ES-I3 (cell line): ENCODE data around the gene AGGF1.
"Not testable (repeated sequence)": the region's sequence is repeated elsewhere in the genome, so short reads cannot be mapped to it uniquely, and the experiment has no call there.

Experiments used
- H3K36me3 ChIP-seq: 2 replicates; pipeline ENCODE4 v1.6.1; 2013; ENCODE audit warnings: mild to moderate bottlenecking, low read length, control low read depth, moderate library complexity; ENCODE audit not compliant: insufficient read depth
- H3K4me1 ChIP-seq: 2 replicates; pipeline ENCODE4 v1.6.1; 2013; ENCODE audit warnings: mild to moderate bottlenecking, control low read depth, low read length; ENCODE audit not compliant: insufficient read depth
- H3K9ac ChIP-seq: 2 replicates; pipeline ENCODE4 v1.6.1; 2013; ENCODE audit warnings: low read depth, mild to moderate bottlenecking, low read length, moderate library complexity
- H3K9me3 ChIP-seq: 2 replicates; pipeline ENCODE4 v1.6.1; 2013; ENCODE audit warnings: mild to moderate bottlenecking, low read length, moderate library complexity; ENCODE audit not compliant: control insufficient read depth, insufficient read depth

Gene AGGF1

GRCh38 chr5:77086689-77087483 lies 56.7 kb downstream of the AGGF1 start, which contains the start of gene ZBED3:
ZBED3 (minus strand) TSS chr5:77087285; CDS start chr5:77077878, 9,407 bp downstream.
- H3K9me3 ChIP-seq: peaks cover 2% of the 10 kb centered on the region; the same call in 1 of the 2 replicates
- peaks cover 5% of the 10 kb centered on the region for H3K4me1 ChIP-seq
- H3K36me3 ChIP-seq: no peaks in the 10 kb centered on the region
- H3K9ac ChIP-seq: peak within 1 kb of the TSS; percentile 97

GRCh38 chr5:77087484-77088261 lies 57.5 kb downstream of the AGGF1 start:
- Histone ChIP-seq H3K36me3 (no peaks in the 10 kb centered on the region), H3K9ac (peak overlapping the region; percentile 97), H3K4me1 (peaks cover 5% of the 10 kb centered on the region), H3K9me3 (peaks cover 2% of the 10 kb centered on the region; the same call in 1 of the 2 replicates)

GRCh38 chr5:77095189-77095588 lies 65.0 kb downstream of the AGGF1 start:
- Histone ChIP-seq H3K4me1 (no peaks in the 10 kb centered on the region), H3K9me3 (no peaks in the 10 kb centered on the region), H3K36me3 (peaks cover 3% of the 10 kb centered on the region; the same call in 1 of the 2 replicates), H3K9ac (no peak overlapping the region)

DNA sequence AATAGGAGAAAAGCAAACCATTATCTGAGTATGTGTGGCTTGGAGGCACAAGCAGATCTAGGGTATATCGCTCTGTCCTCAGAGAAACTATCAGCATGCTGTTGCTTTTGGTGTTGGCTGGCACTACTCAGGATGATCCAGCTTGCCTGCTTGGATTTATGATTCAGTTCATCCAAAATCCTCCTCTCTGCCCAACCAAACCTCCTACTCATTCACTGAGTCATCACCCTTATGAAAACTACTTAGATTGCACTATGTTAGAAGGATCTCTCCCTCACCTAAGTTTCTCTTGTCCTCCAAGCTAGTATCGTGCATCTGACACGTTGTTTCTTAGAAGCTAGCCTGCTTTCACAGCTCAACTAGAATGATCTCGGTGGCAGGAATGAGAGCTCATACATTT lies 71.1 kb downstream of the AGGF1 start:
- H3K4me1 ChIP-seq: no peaks in the 10 kb centered on the region
- no peaks in the 10 kb centered on the region for H3K36me3 ChIP-seq
- peaks cover 3% of the 10 kb centered on the region; the same call in 1 of the 2 replicates for H3K9me3 ChIP-seq
- H3K9ac ChIP-seq: no peak overlapping the region

- Histone ChIP-seq H3K9me3 (peaks cover 3% of the 10 kb centered on the region; the same call in 1 of the 2 replicates), H3K9ac (no peak overlapping the region), H3K4me1 (no peaks in the 10 kb centered on the region), H3K36me3 (no peaks in the 10 kb centered on the region)
These were observed 72.3 kb downstream of the AGGF1 start for GRCh38 chr5:77102549-77102948.

- Histone ChIP-seq H3K4me1 (no peaks in the 10 kb centered on the region), H3K9me3 (peaks cover 3% of the 10 kb centered on the region; the same call in 1 of the 2 replicates), H3K9ac (no peak overlapping the region), H3K36me3 (no peaks in the 10 kb centered on the region)
These were observed 73.3 kb downstream of the AGGF1 start for GRCh38 chr5:77103457-77103856.

DNA sequence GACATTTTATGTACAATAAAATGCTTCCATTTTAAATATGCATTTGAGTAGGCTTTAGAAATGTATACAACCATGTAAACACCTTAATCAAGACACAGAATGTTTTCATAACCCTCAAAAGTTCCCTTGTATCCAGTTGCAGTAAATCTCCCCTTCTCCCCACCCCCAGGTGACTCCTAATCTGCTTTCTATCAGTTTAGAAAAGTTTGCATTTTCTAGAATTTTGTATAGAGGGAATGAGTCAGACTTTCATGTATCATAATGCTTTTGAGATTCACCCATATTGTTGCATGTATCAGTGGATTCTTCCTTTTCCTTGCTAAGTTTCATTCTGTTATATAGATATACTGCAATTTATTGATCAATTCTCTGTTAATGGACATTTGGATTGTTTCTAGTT lies 74.6 kb downstream of the AGGF1 start:
- Histone ChIP-seq H3K9ac (no peak overlapping the region), H3K9me3 (peaks cover 3% of the 10 kb centered on the region; the same call in 1 of the 2 replicates), H3K36me3 (no peaks in the 10 kb centered on the region), H3K4me1 (no peaks in the 10 kb centered on the region)

GRCh38 chr5:77107035-77107434 lies 76.8 kb downstream of the AGGF1 start:
- H3K4me1 ChIP-seq, H3K9ac ChIP-seq, H3K9me3 ChIP-seq, H3K36me3 ChIP-seq: not testable (repeated sequence)
